NOMO-1 (cell line): ENCODE results near the gene COL11A1.
"Not testable (repeated sequence)": the region's sequence is repeated elsewhere in the genome, so short reads cannot be mapped to it uniquely, and the experiment has no call there.

Source experiments
- DNase-seq, 2 experiments: peaks; one replicate each; lab custom pipeline; 2025; ENCODE audit not compliant: unreplicated experiment in 2 of 2; lab: John Stamatoyannopoulos, UW

Gene COL11A1

GRCh38 chr1:102840741-102841140 lies 267.6 kb downstream of the COL11A1 start:
- no peak for DNase-seq

- no peak for DNase-seq
These were observed 270.3 kb downstream of the COL11A1 start for GRCh38 chr1:102838016-102838415.

DNA sequence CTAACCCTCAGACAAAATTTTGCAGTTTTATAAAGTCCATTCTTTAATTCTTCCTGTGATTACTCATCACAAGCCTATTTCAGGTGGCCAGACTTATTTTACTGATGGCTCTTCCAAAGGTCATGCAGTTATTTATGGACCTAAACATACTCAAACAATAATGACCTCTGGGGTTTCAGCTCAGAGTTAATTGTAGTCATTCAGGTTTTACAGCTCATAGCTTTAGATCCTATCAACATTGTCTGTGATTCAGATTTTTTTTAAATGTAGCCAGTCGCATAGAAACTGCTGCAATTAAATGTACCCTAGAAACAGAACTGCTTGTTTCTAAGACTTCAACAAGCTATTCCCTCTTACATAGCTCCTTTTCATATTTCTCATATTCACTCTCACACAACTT lies 270.8 kb downstream of the COL11A1 start:
- DNase-seq, result no peak

GRCh38 chr1:102836991-102837390 lies 271.3 kb downstream of the COL11A1 start:
- no peak for DNase-seq

DNA sequence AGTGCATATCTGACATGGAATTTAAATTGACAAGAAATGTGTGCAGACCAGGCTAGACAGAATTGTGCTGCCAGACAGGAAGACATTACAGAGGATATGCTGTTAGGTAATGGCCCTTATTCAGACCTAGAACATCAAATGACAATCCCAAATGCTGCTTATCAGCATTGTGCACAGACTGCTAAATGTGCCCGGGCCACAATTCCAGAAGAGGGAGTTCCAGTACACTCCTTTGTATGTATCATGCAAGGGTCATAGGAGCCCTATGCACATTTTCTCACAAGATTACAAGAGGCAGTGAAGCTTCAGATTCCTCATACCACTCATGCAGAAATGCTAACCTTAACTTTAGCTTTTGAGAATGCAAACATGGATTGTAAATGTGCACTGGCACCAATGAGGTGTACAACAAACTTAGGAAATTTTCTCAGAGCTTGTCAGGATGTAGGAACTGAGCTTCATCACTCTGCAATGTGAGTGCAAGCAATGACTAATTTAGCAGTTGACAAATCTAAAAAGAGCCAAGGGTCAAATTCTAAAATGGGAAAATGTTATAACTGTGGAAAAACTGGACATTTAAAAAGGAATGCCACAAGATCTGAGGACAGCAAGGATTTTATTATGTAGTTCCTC lies 273.5 kb downstream of the COL11A1 start:
- no peak for DNase-seq

DNA sequence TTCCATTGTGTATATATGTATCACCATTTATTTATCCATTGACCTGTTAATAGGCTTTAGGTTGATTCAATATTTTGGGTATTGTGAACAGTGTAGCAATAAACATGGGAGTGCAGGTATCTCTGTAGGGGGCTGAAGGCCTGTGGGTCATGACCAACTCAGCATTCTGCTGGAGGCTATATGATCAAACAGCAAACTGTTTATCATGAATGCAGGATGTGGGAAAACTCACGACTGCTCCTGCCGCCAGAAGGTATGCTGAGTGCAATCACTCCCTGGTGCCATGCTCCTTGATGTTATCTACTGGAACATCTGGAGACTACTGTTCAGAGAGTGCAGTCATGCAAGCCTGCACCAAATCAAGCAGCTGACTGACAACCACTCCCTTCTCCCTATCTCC lies 275.2 kb downstream of the COL11A1 start:
- DNase-seq, result no peak

DNA sequence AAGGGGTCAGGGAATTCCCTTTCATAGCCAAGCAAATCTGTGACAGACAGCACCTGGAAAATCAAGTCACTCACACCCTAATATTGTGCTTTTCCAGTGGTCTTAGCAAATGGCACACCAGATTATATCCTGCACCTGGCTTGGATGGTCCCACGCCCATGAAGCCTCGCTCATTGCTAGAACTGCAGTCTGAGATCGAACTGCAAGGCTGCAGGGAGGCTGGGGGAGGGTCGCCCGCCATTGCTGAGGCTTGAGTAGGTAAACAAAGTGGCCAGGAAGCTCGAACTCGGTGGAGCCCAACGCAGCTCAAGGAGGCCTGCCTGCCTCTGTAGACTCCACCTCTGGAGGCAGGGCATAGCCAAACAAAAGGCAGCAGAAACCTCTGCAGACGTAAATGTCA lies 281.6 kb downstream of the COL11A1 start:
- DNase-seq, result not testable (repeated sequence)
